Vagina (tissue), 2 donors: ENCODE measurements around the gene HDHD5.

Experiments used
- POLR2A ChIP-seq, 2 donors: fragments of 450-650 bp; IDR thresholded peaks; one replicate each; pipeline ENCODE4 v1.6.1; 2017; ENCODE audit warnings: antibody characterized with exemption in 2 of 2, mild to moderate bottlenecking in 2 of 2, moderate library complexity in 2 of 2
- TF ChIP-seq, protein P1 (sequence below), 3 experiments: fragments of 450-650 bp in 2 of 3; fragments of 200-600 bp in 1 of 3; sonication (generic) in 1 of 3; IDR thresholded peaks; one replicate each; pipeline ENCODE4 v1.5.1; 2017 to 2019; ENCODE audit warnings: antibody characterized with exemption in 3 of 3, mild to moderate bottlenecking in 2 of 3, moderate library complexity in 2 of 3

GRCh38 chr22:17194213-17194612 is 35.1 kb upstream of the HDHD5 start:
- TF ChIP-seq POLR2A (IDR thresholded peaks at IDR 0.05): no peak
- TF ChIP-seq, protein P1, sequence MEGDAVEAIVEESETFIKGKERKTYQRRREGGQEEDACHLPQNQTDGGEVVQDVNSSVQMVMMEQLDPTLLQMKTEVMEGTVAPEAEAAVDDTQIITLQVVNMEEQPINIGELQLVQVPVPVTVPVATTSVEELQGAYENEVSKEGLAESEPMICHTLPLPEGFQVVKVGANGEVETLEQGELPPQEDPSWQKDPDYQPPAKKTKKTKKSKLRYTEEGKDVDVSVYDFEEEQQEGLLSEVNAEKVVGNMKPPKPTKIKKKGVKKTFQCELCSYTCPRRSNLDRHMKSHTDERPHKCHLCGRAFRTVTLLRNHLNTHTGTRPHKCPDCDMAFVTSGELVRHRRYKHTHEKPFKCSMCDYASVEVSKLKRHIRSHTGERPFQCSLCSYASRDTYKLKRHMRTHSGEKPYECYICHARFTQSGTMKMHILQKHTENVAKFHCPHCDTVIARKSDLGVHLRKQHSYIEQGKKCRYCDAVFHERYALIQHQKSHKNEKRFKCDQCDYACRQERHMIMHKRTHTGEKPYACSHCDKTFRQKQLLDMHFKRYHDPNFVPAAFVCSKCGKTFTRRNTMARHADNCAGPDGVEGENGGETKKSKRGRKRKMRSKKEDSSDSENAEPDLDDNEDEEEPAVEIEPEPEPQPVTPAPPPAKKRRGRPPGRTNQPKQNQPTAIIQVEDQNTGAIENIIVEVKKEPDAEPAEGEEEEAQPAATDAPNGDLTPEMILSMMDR (IDR thresholded peaks at IDR 0.05): no peak
